RWPE2 (cell line): ENCODE data around the gene ARHGDIG.

Source experiments
- ATAC-seq: fragments of 200-7000 bp; cut with Tn5 transposase; 3 replicates; pipeline ENCODE4 v1.9.1; 2021; ENCODE audit warnings: low read depth
- DNase-seq: peaks from one replicate; pipeline ENCODE4 v3.0.0-alpha.2; 2020; ENCODE audit warnings: low spot score
- H3K27ac ChIP-seq: fragments of 450-650 bp; 2 replicates; pipeline ENCODE4 v1.5.1; 2017; ENCODE audit warnings: mild to moderate bottlenecking; ENCODE audit not compliant: poor library complexity, severe bottlenecking
- H3K27me3 ChIP-seq: fragments of 250-450 bp; sonication (Bioruptor Pico); 2 replicates; pipeline ENCODE4 v1.5.1; 2021; ENCODE audit warnings: mild to moderate bottlenecking, moderate library complexity; ENCODE audit not compliant: insufficient read depth, poor library complexity, severe bottlenecking
- H3K36me3 ChIP-seq: fragments of 250-450 bp; sonication (Bioruptor Pico); 2 replicates; pipeline ENCODE4 v1.5.1; 2020; ENCODE audit warnings: low read depth, mild to moderate bottlenecking, moderate library complexity
- H3K4me1 ChIP-seq: fragments of 250-450 bp; sonication (Bioruptor Pico); 2 replicates; pipeline ENCODE4 v1.5.1; 2021; ENCODE audit warnings: mild to moderate bottlenecking, moderate library complexity; ENCODE audit not compliant: insufficient read depth, poor library complexity, severe bottlenecking
- H3K4me3 ChIP-seq: fragments of 250-450 bp; sonication (Bioruptor Pico); 2 replicates; pipeline ENCODE4 v1.5.1; 2021; ENCODE audit warnings: mild to moderate bottlenecking, moderate library complexity; ENCODE audit not compliant: severe bottlenecking
- H3K9me3 ChIP-seq: fragments of 250-450 bp; sonication (Bioruptor Pico); 2 replicates; pipeline ENCODE4 v1.5.1; 2021; ENCODE audit warnings: mild to moderate bottlenecking, moderate library complexity; ENCODE audit not compliant: severe bottlenecking
- TF ChIP-seq, protein P1 (sequence below): fragments of 450-650 bp; IDR thresholded peaks from one replicate; pipeline ENCODE4 v1.5.1; 2017; ENCODE audit warnings: mild to moderate bottlenecking, moderate library complexity; ENCODE audit not compliant: poor library complexity, severe bottlenecking

Gene ARHGDIG

DNA sequence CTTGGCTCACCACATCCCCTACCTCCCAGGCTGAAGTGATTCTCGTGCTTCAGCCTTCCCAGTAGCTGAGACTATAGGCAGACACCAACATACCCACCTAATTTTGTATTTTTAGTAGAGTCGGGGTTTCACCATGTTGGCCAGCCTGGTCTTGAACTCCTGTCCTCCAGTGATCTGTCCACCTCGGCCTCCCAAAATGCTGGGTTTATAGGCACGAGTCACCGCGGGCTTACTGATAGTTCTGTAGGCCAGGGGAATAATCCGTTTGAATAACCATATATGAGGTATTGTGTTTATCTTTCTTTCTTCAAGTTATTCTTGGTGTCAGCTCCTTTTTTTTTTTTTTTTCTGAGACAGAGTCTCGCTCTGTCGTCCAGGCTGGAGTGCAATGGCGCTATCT is 38.1 kb upstream of the ARHGDIG start:
- no peaks in the 10 kb centered on the region for H3K27me3 ChIP-seq
- no peaks in the 10 kb centered on the region for H3K4me1 ChIP-seq
- no peak for DNase-seq
- TF ChIP-seq, protein P1, sequence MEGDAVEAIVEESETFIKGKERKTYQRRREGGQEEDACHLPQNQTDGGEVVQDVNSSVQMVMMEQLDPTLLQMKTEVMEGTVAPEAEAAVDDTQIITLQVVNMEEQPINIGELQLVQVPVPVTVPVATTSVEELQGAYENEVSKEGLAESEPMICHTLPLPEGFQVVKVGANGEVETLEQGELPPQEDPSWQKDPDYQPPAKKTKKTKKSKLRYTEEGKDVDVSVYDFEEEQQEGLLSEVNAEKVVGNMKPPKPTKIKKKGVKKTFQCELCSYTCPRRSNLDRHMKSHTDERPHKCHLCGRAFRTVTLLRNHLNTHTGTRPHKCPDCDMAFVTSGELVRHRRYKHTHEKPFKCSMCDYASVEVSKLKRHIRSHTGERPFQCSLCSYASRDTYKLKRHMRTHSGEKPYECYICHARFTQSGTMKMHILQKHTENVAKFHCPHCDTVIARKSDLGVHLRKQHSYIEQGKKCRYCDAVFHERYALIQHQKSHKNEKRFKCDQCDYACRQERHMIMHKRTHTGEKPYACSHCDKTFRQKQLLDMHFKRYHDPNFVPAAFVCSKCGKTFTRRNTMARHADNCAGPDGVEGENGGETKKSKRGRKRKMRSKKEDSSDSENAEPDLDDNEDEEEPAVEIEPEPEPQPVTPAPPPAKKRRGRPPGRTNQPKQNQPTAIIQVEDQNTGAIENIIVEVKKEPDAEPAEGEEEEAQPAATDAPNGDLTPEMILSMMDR, result no peak
- H3K9me3 ChIP-seq, result no peaks in the 10 kb centered on the region
- no peak overlapping the region for H3K27ac ChIP-seq
- H3K36me3 ChIP-seq, result no peaks in the 10 kb centered on the region
- H3K4me3 ChIP-seq, result no peak overlapping the region
- ATAC-seq, result no peak

DNA sequence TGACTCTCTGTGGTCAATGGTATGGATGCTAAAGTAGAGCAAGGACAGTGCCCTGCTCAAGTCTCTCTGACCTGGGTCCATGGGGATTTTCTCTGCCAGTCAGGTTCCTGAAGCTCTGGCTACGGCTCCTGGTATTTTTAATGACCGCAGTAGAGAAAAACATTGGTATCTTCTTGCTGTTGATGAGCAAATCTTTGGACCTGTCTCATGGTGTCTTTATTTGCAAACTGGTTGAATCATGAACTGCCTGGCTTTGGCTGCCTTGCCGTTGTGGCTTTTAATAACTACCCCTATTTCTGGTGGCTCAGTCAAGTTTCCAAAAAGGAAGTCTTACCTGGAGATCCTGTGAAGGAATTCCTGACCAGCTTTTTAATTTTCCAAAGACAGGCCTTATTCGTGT is 37.0 kb upstream of the ARHGDIG start:
- TF ChIP-seq, protein P1, result no peak
- Histone ChIP-seq H3K27ac (no peak overlapping the region), H3K36me3 (no peaks in the 10 kb centered on the region), H3K4me1 (no peaks in the 10 kb centered on the region), H3K9me3 (no peaks in the 10 kb centered on the region), H3K4me3 (no peak overlapping the region), H3K27me3 (no peaks in the 10 kb centered on the region)
- no peak for DNase-seq
- no peak for ATAC-seq

DNA sequence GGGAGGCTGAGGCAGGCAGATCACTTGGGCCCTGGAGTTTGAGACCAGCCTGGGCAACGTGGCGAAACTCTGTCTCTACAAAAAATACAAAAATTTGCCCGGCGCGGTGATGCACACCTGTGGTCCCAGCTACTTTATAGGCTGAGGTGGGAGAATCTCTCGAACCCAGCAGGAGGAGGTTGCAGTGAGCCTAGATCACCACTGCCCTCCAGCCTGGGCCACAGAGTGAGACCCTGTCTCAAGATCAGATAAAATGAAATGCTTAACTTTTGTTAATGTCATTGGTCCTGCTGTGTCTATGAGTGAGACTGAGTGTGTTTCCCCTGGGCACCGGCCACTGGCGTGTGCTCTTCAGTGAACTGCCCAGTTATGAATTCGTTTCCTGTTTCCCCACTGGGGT is 35.3 kb upstream of the ARHGDIG start:
- no peaks in the 10 kb centered on the region for H3K27me3 ChIP-seq
- H3K4me3 ChIP-seq, result no peak overlapping the region
- no peak for ATAC-seq
- TF ChIP-seq, protein P1, result no peak
- H3K9me3 ChIP-seq, result no peaks in the 10 kb centered on the region
- H3K36me3 ChIP-seq, result peaks cover under 1% of the 10 kb centered on the region; the same call in 1 of the 2 replicates
- no peaks in the 10 kb centered on the region for H3K4me1 ChIP-seq
- no peak for DNase-seq
- no peak overlapping the region for H3K27ac ChIP-seq

DNA sequence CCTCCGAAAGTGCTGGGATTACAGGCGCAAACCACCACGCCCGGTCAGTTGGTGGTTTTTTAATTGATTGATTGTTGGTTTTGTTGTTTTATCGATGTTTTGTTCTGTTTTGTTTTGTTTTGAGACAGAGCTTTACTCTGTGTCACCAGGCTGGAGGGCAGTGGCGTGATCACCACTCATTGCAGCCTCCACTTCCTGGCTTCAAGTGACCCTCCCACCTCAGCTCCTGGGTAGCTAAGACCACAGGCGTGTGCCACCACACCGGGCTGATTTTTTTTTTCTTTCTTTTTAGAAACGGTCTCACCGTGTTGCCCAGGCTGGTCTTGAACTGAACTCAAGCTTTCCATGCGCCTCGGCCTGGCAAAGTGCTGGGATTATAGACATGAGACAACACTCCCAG is 33.4 kb upstream of the ARHGDIG start:
- no peaks in the 10 kb centered on the region for H3K4me1 ChIP-seq
- no peak overlapping the region for H3K27ac ChIP-seq
- TF ChIP-seq, protein P1, result no peak
- H3K4me3 ChIP-seq, result no peak overlapping the region
- H3K36me3 ChIP-seq, result peaks cover 5% of the 10 kb centered on the region; the same call in 1 of the 2 replicates
- H3K27me3 ChIP-seq, result no peaks in the 10 kb centered on the region
- no peaks in the 10 kb centered on the region for H3K9me3 ChIP-seq
- ATAC-seq (no peak), DNase-seq (no peak)

DNA sequence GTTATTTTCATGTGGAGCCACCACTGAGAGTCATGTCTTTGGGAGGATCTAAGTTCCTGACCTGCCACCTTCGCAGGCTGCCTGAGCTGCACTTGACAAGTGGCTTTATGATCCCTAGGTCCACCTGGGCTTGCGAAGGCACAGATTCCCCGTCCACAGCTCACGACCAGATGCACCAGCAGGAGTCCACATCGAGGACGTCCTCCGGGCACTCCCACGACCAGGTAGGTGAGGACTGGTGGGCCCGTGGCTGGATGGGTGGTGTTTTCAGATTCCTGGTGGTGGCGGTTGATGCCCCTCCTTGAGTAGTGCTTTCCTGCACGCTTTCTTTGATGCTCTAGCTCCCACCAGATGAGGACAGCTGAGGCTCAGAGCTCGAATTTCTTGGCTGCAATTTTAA is 31.0 kb upstream of the ARHGDIG start:
- H3K4me1 ChIP-seq, result no peaks in the 10 kb centered on the region
- no peak overlapping the region for H3K27ac ChIP-seq
- no peak overlapping the region for H3K4me3 ChIP-seq
- DNase-seq, result no peak
- H3K9me3 ChIP-seq, result no peaks in the 10 kb centered on the region
- no peaks in the 10 kb centered on the region for H3K27me3 ChIP-seq
- H3K36me3 ChIP-seq, result peaks cover 5% of the 10 kb centered on the region
- no peak for ATAC-seq
- TF ChIP-seq, protein P1, result no peak
